HG02623 (cell line): Measurements from ENCODE around the gene IL17RC.
A peak's percentile ranks its signal among the peaks of the same experiment; 100 is the strongest.

Experiments used
- ATAC-seq: cut with Tn5 transposase; IDR thresholded peaks from one replicate; pipeline ENCODE4 v1.9.1; 2021; ENCODE audit warnings: moderate library complexity; ENCODE audit not compliant: unreplicated experiment

Gene IL17RC

DNA sequence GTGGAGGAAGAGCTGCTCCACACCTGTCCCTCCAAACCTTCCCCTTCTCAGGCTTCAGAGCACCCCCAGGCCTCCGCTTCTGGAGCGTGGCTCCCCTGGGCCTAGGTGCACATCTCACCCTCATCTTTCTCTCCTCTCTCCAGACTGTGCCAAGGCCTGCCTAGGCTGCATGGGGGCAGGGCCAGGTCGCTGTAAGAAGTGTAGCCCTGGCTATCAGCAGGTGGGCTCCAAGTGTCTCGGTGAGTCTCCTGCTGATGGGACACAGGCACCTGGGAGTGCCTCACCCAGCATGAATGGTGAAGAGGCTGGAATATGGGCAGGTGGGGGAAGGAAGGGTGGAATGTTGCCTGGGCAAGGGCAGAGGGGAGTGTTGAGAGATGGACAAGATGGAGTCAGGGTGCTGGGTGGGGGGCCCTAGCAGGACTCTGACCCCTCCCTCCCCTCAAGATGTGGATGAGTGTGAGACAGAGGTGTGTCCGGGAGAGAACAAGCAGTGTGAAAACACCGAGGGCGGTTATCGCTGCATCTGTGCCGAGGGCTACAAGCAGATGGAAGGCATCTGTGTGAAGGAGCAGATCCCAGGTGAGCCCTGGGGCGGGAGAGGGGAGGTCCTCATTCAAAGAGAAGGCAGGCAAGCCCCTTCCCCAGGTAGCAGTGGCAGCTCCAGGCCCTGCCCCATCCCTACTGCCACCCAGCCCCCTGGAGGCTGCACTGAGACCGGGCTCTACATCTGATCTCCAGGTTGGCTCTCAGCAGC is 26.2 kb downstream of the IL17RC start:
- ATAC-seq, result no peak

DNA sequence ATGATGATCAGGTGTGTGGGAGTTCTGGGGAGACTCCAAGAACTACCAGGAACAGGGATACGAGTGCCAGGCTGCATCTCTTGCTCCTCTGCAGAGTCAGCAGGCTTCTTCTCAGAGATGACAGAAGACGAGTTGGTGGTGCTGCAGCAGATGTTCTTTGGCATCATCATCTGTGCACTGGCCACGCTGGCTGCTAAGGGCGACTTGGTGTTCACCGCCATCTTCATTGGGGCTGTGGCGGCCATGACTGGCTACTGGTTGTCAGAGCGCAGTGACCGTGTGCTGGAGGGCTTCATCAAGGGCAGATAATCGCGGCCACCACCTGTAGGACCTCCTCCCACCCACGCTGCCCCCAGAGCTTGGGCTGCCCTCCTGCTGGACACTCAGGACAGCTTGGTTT is 27.4 kb downstream of the IL17RC start:
- ATAC-seq, result no peak

DNA sequence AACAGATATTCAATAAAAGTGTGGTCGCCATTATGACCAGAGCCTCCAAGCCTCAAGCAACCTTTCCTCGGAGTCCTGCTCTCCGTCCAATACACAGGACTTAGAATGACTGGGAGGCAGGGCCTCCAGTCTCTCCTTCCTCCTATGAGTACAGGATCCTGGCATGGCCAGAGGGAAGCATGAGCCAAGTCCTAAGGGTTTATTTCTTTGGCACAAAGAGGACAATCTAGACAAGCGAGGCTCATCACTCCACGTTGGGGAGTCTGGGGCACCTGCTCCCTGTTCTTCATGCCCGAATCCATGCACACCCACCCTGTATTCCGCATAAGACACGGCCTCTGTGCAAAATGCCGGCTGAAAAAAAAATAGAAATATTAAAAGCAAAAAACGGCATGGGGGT is 28.5 kb downstream of the IL17RC start:
- no peak for ATAC-seq

DNA sequence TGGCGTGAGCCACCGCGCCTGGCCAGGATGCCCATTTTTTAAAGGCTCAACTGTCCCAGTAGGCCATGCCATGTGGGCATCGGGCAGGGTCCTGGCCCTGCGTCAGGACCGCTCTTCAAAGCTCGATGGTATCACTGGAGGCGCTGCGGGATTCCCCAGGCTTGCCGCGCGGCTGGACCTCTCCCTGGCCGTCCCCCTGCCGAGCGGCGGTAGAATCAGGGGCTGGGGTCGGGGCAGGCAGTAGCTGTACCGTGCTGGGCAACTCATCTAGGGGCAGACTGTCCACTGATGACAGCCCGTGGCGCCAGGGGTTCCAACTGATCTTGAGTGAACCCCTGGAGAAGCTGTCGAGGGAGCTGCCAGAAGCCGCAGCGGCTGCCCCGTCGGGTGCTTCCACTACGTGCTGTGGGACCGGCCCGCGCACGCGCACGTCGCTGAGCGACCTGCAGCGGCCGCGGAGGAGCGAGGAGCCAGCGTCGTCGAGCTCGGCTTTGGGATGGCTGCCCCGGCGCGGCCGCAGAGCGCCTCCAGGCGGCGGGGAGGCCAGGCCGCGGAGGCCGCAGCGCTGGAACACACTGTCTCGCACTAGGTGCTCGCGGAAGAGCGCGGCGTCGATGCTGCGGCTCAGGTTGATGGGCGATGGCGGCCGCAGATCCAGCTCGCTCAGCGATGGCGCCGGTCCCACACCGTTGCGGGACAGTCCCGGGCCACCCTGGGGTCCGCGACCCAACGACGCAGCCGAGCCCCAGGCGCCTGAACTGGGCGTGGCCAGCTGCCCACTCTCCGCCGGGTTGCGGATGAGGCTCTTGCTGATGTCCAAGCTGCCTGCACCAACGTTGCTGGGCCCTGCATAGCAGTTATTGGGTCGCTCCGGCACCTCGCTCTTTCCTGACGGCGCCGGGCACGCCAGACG is 29.5 kb downstream of the IL17RC start:
- no peak for ATAC-seq

DNA sequence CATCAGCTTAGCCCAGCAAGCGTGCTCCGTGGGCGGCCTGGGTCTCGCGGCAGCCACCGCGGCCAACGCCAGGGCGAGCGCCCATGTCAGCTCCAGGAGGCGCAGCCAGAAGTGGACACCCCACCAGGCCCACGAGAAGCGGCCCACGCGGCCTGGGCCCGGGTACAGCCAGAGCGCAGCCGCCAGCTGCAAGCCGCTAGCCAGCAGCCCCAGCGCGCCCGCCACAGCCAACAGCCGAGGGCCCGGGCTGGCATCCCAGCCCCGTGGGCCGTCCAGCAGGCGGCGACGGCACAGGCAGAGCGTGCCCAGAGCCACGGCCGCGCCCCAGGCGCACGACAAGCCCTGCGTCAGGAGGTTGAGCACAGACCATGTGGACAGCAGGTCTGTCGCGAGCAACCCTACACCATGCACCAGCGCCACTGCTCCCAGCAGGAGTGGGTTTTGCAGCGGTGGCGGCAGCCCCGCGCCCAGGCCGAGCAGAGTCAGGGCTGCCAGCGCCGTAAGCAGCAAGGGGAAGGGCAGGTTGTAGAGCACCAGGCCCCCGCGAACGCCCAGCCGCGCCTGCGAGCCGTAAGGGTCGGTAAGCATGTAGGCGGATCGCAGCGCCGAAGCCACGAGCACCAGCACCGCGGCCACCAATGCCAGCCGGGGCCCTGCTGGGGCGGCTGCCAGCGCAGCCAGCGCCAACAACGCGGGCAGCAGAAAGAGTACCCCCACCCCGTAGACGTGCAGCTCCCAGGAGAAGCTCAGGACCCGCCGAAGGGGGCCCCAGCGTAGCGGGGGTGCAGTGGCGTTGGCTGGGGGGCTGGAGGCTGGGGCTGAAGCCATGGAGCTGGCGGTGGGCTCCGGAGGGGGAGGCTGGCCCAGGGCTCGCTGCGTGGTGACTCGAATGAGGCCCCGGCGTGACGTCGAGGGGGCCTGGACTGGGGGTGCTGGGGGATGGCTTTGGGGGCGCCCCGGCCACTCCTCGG is 30.4 kb downstream of the IL17RC start:
- no peak for ATAC-seq

DNA sequence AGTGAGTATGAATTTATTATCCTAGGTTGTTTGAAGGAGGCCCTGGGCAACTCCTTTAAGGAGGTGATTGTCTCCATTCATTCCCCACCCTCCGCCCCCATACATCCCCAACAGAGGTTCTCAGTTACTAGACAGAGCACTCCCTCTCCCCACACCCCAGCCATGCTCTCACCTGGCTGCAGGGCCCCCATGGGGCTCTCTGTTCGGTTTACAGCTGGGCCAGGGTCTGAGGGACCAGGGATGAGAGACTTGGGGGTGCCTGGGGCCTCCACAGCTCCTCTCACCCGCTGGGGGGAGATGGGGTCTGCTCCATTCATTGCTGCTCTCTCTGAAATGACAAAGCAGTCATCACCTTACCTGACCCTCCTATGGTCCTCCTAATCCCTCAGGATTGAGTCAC is 31.7 kb downstream of the IL17RC start:
- no peak for ATAC-seq

DNA sequence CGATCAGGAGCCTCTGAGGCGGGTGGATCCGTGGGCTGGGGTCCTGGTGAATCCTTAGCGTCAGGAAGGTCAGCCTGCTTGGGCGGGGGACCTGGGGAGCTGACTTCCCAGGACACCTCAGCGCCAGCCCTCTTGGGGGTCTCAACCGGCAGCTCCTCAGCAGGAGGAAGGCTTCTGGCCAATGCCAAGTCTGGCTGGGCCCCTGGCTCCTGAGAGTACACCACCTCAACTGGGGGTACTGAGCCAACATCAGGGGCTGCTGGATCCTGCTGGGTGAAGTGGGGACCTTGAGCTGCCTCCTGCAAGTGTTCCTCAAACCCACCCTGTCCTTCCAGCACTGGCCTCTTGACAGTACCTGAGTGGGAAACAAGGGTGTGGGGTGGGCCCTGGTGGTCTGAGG is 32.2 kb downstream of the IL17RC start:
- no peak for ATAC-seq

DNA sequence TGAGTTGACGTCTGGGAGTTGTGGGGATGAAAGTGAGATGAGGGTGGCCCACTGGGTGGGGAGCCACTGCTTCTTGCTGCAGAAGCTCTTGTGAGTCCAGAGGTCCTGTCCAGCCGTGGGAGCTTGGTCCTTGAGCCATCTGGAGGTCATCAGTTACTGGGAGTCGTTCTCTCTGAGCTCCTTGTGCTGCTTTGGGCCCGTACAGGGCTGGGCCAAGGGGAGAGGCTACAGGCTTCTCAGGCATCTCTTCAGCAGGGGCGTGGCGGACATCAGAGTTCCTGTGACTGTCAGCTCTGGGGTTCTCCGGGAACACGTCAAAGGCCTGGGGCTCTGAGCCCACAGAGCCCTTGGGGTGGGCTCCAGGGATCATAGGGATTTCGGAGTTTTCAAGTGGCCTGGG is 32.7 kb downstream of the IL17RC start:
- no peak for ATAC-seq

DNA sequence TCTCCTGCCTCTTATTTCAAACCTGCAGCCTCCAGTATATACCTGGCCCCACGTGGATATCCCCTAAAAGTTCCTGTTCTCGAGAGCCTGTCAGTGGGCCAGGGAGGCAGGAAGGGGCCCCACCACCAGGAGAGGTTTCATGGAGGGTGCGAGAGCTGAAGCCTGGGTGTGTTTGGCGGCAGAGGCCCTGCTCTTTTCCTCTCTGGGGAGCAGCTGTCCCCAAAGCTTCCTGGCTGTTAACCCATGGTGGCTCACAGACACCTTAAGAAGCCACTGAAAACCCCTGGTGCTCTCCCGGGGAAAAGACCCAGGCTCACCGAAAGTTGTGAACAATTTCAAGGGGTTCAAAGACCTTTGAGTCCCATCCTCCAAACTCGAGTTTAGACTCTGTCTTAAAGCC is 34.2 kb downstream of the IL17RC start:
- no peak for ATAC-seq

DNA sequence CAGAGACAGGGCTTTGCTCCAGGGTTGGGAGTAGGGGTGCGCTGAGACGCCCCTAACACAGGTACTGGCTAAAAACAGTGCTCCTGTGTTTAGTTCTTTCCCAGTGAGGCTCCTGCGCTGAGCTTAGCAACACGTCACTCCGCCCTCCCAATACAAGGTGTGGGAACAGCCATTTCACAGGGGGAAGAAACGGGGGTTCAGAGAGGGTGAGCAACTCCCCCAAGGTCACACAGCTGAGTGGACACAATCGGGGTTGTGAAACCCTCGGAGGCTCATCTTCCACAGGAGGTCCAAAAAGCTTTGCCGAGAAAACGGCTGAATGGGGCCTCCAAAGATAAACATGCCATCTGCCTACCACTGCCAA is 34.7 kb downstream of the IL17RC start:
- ATAC-seq, result peak; percentile 11

DNA sequence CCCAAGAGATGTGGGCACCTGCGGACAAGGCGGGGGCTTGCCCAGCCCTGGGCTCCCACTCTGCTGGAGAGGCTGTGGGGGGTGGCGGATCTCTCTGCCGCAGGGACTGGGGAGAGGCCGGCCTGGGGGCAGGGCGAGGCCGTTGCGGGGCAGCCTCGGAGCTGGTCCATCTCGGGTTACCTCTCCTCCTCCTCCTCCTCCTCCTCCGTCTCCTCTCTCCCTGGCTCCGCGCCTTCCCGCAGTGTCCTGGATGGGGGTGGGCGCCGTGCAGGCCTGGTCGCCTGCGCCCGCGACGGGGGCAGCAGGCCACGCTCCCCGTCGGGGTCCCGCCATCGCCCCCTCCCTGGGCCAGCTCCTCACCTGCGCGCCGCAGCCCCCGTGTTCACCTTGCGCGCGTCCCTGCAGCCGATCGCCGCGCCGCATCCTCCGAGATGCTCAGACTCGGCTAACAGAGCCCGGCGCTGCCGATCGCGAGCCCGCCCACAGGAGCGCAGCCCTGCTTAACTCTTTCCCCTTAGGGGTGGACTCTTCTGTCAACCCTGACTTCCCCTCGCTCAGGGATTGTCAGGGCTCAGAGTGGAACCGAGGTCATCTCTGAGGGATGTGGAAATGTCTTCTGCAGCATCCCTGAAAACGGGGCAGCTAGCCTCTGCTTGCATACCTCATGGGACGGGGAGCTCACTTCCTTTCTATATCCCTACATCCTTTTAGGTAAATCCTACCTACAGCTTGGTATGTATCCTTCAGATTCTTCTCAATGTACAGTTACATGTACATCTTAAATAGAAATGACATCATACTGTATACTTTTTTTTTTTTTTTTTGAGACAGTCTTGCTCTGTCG is 35.3 kb downstream of the IL17RC start, which contains the start of gene PRRT3:
PRRT3 (minus strand) TSS at position 447 of the 844 bp plus-strand sequence. CDS start 2,293 bp downstream, outside the sequence.
- ATAC-seq, result peak; percentile 51

DNA sequence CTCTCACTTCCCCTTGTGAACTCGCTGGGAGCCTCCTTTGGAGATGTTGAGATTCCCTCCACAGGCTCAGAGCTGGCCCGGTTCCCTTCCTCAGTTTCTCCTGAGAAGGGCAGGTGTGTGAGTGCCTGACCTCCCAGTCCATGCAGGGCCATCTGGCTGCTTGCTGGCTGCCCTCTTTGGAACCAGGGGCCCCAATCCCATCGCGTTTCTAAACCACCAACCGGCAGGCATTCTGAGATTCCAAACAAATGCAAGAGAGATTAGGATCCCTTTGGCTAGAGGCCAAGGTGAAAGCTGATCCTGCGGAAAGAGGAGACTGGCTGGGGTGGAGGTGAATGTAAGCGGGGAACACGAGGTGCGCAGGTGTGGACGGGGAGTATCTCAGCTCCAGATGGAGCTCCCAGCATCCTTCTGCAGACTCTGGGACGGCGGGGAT is 38.2 kb downstream of the IL17RC start:
- no peak for ATAC-seq

DNA sequence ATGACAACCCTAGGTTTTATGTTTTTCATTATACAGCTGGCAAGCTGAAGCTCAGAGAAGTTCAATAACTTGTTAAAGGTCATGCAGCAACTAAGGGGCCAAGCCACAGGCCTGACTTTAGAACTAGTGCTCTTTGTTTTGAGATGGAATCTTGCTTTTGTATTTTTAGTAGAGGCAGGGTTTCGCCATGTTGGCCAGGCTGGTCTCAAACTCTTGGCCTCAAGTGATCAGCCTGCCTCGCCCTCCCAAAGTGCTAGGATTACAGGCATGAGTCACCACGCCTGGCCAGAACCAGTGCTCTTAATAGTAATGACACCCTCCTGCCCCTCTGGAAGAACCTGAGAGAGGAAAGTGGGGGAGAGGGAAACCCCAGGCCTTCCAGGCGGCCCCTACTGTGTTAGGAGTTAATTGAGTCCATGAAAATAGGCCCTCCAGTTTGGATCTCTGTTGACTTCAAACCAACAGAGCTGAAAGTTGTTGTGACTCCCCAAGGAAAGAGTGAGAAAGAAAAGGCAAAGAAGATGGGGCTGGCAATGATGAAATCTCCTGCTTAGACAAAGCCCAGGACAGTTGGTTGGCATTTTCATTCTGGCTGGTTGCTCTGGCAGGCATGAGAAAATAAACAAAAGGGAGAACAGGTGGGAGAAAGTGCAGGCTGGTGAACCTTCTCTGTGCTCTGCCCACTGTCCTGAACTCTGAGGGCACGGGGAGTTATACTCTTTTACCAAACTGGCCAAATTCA is 38.9 kb downstream of the IL17RC start:
- ATAC-seq, result no peak

DNA sequence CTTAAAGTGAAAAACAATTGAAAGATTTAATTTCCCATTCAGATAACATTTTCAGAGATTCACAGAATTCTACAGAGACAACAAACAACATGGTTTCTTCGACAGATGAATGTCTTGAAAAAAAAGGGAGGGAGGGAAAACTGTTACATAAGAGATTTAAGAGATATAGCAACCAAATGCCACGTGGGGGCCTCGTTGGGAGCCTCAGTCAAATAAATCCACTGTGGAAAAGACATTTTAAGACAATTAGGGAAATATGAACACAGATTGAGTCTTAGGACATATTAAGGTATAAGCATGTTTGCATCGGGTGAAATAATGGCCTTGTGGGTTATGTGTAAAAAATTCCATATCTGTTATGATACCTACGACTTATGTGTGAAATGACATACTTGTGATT is 40.3 kb downstream of the IL17RC start:
- ATAC-seq, result no peak

DNA sequence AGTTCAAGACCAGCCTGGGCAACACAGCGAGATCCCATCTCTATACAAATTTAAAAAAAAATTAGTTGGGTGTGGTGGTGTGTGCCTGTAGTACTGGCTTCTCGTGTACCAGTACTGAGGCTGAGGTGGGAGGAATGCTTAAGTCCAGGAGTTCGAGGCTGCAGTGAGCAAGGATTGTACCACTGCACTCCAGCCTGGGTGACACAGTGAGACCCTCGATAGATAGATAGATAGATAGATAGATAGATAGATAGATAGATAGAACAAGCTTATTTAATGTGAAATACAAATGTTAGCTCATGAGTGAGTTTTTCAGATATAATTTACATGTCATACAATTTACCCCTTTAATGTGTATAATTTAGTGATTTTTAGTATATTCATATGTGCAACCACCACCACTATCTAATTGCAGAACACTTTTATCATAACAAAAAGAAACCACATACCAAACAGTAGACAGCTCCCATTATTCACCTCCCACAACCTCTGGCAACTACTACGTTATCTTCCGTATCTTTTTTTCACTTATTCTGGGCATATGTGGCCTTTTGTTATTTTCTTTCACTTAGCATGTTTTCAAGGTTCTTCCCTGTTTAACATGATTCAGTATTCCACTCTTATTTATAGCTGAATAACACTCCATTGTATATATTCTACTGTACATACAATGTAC is 48.4 kb downstream of the IL17RC start:
- ATAC-seq, result no peak

DNA sequence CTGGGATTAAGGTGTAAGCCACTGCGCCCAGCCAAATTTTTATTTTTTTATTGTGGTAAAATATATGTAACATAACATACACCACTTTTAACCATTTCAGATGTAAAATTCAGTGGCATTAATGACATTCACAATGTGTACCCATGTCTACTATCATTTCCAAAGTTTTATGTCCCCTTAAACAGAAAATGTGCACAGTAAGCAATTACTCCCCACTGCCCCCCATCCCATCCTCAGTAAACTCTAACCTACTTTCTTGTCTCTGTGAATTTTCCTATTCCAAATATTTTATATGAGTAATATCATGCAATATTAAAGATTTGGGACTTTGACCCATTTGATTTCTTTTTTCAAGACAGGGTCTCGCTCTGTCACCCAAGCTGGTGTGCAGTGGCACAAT is 49.9 kb downstream of the IL17RC start:
- no peak for ATAC-seq

DNA sequence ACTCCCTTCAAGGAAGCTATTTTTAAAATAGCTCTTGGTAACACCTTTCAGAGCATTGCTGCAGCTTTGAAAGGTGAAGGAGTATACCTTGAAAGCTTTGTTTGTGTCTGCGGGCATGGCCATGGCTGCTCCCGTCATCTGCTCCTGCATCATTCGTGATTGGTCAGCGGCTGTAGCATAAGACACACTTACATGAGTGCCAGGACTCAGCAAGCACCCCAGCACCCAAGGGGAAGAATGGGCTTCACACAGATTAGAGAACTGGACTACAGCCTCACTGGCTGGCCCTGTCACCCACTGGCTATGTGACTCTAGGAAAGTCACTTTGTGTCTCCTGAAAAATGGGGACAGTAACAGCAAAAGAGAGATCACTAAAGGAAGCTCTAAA is 52.7 kb downstream of the IL17RC start:
- no peak for ATAC-seq

DNA sequence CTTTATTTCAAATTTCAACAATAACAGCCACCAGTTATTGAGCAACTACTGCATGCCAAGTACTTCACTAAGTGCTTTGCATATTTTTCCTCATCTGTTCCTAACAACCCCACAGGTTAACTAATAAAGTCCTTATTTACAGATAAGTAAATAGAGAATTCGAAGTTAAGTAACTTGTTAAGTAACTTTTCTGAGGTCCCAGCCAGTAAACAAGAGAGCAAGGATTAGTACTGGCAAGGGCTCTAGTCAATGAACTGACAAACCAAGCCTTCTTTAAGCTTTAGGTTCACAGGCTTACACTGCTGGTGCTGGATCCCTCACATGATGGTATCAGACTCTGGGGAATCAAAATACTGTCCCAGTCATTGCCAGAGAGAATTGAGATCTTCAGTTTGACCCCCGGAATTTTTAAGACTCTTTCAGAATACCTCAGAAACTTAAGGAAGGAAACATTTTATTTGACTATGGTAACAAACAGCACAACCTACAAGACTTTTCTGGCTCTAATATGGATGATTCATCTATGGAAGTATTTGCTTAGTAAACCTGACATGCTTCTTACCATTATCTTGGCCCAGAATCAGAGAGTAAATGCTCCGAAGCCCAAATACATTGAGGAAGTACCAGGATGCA is 53.2 kb downstream of the IL17RC start:
- ATAC-seq, result no peak
